Kidney epithelial cell (primary cell): ENCODE data around the gene PSEN1. TPM values are rescaled to one million over a fixed set of nuclear protein-coding genes. Genes with fewer than 3 reads are reported as not detected.
A peak's percentile ranks its signal among the peaks of the same experiment; 100 is the strongest.

Source experiments
- DNase-seq: peaks from one replicate; pipeline ENCODE4 v3.0.0-alpha.2; 2010; ENCODE audit warnings: low read depth
- H3K27me3 ChIP-seq: 2 replicates; pipeline ENCODE4 v1.6.0; 2011; ENCODE audit warnings: low read length; ENCODE audit not compliant: control insufficient read depth, insufficient read depth
- H3K36me3 ChIP-seq: 2 replicates; pipeline ENCODE4 v1.5.1; 2011; ENCODE audit warnings: low read length; ENCODE audit not compliant: control insufficient read depth, insufficient read depth
- H3K4me3 ChIP-seq: 2 replicates; pipeline ENCODE4 v1.5.1; 2011; ENCODE audit warnings: low read depth, mild to moderate bottlenecking, control low read depth, low read length
- CTCF ChIP-seq: IDR thresholded peaks from 2 replicates; pipeline ENCODE4 v1.5.1; 2011; ENCODE audit warnings: mild to moderate bottlenecking, moderate library complexity, low read length, control low read depth, inconsistent platforms; ENCODE audit not compliant: insufficient read depth, poor library complexity, severe bottlenecking
- total RNA-seq: library from RNA; depleted of rRNA; stranded (reverse); fragments of >200 nt; gene quantifications from 2 replicates; pipeline ENCODE4 v1.2.3, GENCODE V29; 2015

PSEN1 gene
- total RNA-seq, 1 donor from 2014 or later = 73.6 TPM

- DNase-seq = no peak
- Histone ChIP-seq H3K36me3 (no peaks in the 10 kb centered on the region), H3K4me3 (no peak overlapping the region), H3K27me3 (no peaks in the 10 kb centered on the region)
- no peak for TF ChIP-seq CTCF
Observed at GRCh38 chr14:73125746-73126145, 10.6 kb upstream of the PSEN1 start.

- DNase-seq = no peak
- TF ChIP-seq CTCF = no peak
Observed at GRCh38 chr14:73133795-73134194, 2.5 kb upstream of the PSEN1 start.

GRCh38 chr14:73136085-73136386 lies 271 bp upstream of the PSEN1 start:
- H3K27me3 ChIP-seq = no peaks in the 10 kb centered on the region
- TF ChIP-seq CTCF = no peak

More at GRCh38 chr14:73133795-73134194, 2.5 kb upstream of the PSEN1 start:
- no peaks in the 10 kb centered on the region for H3K27me3 ChIP-seq
- no peak overlapping the region for H3K4me3 ChIP-seq
- H3K36me3 ChIP-seq = no peaks in the 10 kb centered on the region

GRCh38 chr14:73140811-73141323 lies 4.6 kb downstream of the PSEN1 start:
- Histone ChIP-seq H3K4me3 (no peak overlapping the region), H3K36me3 (no peaks in the 10 kb centered on the region), H3K27me3 (no peaks in the 10 kb centered on the region)
- no peak for TF ChIP-seq CTCF
- no peak for DNase-seq

More at GRCh38 chr14:73136085-73136386, 271 bp upstream of the PSEN1 start:
- Histone ChIP-seq H3K4me3 (peak overlapping the region; percentile 63), H3K36me3 (no peaks in the 10 kb centered on the region)
- no peak for DNase-seq

GRCh38 chr14:73142216-73142615 lies 5.9 kb downstream of the PSEN1 start:
- Histone ChIP-seq H3K4me3 (no peak overlapping the region), H3K27me3 (no peaks in the 10 kb centered on the region), H3K36me3 (no peaks in the 10 kb centered on the region)
- no peak for DNase-seq
- TF ChIP-seq CTCF = no peak

GRCh38 chr14:73143003-73143402 lies 6.7 kb downstream of the PSEN1 start:
- H3K36me3 ChIP-seq = no peaks in the 10 kb centered on the region
- H3K4me3 ChIP-seq = no peak overlapping the region
- DNase-seq = no peak
- no peak for TF ChIP-seq CTCF
- no peaks in the 10 kb centered on the region for H3K27me3 ChIP-seq
